ENCODE results near the gene PRR18.
A peak's percentile ranks its signal among the peaks of the same experiment; 100 is the strongest.

The PRR18 gene

DNA sequence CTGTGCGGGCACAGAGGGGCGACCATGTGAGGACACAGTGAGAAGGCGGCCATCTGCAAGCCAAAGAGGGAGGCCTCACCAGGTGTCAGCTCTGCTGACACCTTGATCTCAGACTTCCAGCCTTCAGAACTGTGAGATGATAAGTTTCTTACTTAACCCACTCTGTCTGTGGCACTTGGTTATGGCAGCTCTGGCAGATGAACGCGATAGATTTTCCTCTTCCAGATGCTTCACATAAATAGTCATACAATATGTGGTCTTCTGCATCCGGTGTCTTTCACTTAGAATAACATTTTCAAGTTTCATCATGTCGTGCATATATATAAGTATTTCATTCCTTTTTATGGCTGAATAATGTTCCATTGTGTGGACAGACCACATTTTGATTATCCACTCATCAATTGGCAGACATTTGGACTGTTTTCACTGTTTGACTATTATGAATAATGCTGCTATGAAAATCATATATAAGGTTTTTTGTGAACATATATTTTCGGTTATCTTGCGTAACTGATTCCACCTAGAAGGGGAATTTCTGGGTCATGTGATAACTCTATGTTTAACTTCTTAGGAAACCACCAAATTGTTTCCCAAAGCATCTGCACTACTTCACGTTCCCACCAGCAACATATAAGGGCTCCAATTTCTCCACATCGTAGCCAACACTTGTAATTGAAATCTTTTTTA, 30.2 kb downstream of the PRR18 start:
- TF ChIP-seq, protein P1, sequence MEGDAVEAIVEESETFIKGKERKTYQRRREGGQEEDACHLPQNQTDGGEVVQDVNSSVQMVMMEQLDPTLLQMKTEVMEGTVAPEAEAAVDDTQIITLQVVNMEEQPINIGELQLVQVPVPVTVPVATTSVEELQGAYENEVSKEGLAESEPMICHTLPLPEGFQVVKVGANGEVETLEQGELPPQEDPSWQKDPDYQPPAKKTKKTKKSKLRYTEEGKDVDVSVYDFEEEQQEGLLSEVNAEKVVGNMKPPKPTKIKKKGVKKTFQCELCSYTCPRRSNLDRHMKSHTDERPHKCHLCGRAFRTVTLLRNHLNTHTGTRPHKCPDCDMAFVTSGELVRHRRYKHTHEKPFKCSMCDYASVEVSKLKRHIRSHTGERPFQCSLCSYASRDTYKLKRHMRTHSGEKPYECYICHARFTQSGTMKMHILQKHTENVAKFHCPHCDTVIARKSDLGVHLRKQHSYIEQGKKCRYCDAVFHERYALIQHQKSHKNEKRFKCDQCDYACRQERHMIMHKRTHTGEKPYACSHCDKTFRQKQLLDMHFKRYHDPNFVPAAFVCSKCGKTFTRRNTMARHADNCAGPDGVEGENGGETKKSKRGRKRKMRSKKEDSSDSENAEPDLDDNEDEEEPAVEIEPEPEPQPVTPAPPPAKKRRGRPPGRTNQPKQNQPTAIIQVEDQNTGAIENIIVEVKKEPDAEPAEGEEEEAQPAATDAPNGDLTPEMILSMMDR (conservative IDR thresholded peaks at IDR 0.05) = no peak

DNA sequence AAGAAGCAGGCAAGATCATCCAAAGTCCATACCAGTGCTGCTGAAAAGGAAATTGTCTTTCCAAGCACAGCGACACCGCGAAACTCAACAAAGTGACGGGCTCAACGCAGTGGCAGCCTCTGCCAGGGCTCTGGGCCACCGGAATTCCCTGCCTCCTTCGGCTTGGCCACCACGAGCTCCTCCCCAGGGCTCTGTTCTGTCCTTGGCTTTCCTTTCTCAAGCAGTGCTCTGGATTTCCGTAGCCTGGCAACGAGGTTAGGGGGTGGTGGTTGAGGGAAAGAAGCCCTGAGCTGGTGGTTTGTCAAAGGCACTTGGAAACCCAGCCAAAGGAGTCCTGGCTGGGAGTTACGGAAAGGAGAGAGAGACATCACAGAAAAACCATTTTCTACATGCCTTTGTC, 31.2 kb downstream of the PRR18 start:
- TF ChIP-seq ZFX (IDR thresholded peaks at IDR 0.05) = no peak
- TF ChIP-seq, protein P1 (conservative IDR thresholded peaks at IDR 0.05) = no peak
- H3K27ac ChIP-seq = no peak overlapping the region

More for the DNA sequence above, 30.2 kb downstream of the PRR18 start:
- no peak overlapping the region for H3K27ac ChIP-seq

DNA sequence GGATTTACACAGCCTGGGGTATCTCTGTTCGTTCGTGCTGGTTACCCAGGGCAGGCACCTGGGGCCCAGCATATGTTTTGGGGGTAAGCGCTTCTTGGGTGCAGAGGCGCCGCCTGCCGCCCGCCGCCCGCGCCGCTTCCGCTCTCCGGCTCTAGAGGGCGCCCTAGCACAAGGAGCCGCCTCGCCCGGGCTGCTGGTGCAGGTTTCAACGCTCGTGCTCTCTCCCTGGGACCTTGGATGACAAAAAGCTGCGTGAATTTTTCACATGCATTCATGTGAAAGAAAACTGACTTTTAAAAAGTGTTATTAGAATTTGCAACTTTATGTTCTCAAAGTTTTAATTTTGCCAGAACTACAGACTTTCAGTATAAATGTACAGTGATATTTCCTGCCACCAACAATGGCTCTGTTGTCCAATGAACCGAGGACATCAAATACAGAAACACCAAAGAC, 32.5 kb downstream of the PRR18 start:
- H3K27ac ChIP-seq = no peak overlapping the region
- no peak for TF ChIP-seq ZFX (IDR thresholded peaks at IDR 0.05)
- TF ChIP-seq, protein P1 (conservative IDR thresholded peaks at IDR 0.05) = peak; percentile 97

DNA sequence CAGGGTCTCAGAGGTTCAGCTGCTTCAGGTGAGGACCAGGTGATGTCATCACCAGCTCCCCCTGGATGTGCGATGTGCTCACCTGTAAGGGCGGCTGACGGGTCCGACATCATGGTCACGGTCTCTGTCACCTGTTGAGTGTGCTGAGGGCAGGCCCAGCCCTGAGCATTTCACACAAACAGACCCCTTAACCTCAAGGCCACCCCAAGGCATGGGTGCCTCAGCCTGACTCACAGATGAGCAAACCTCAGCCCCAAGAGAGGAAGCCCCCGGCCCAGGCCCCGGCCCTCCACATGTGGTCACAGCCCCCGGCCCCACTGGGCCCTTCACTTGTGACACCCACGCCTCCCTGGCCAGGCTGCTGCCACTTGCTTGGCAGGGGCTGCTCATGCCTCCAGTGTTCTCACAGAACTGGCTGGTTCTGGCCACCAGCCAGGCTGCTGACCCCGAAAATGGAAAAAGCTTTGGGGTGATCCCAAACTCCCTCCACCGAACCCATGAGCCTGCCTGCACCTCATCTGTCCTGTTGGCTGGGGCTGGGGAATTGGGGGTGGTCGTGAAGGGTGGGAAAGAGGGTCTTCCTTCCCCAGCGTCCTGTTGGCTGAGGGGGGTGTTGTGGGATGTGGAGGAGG, 33.3 kb downstream of the PRR18 start:
- TF ChIP-seq, protein P1 (conservative IDR thresholded peaks at IDR 0.05) = no peak
- no peak for TF ChIP-seq ZFX (IDR thresholded peaks at IDR 0.05)
- no peak overlapping the region for H3K27ac ChIP-seq

DNA sequence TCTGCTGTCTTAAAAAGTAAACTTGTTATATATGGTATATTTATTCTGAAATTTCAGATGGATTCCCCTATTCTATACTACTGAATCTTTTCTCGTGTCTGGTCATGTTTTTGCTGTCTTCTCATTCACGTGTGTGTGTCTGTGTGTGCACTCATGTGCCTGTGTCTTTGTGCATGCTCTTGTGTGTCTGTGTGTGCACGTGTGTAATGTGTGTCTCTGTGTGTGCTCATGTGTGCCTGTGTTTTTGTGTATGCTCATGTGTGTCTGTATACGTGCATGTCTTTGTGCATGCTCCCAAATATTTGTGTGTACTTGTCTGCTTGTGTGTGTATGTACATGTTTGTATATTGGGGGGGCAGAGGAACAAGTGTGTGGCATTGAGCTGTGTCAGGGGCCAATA, 34.0 kb downstream of the PRR18 start:
- no peak overlapping the region for H3K27ac ChIP-seq
- TF ChIP-seq ZFX (IDR thresholded peaks at IDR 0.05) = no peak
- TF ChIP-seq, protein P1 (conservative IDR thresholded peaks at IDR 0.05) = no peak

DNA sequence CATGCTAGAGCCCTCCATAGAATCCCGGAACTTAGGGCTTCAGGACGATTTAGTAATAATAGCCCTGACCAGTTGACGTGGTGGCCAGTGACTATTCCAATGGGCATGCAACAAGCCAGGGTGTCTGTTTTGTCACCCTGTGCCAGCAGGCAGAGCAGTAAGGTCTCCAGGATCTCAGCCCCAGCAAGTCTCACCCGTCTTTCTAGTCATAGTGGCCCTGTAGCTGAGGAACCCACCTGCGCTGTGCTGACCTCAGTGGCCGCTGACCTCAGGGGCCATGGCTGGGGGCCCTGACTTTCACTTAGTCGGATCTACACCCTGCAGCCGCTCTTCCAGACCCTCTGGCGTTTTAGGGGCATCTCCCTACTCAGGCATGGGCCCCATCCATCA, 36.8 kb downstream of the PRR18 start:
- TF ChIP-seq, protein P1 (conservative IDR thresholded peaks at IDR 0.05) = no peak
- TF ChIP-seq ZFX (IDR thresholded peaks at IDR 0.05) = no peak

DNA sequence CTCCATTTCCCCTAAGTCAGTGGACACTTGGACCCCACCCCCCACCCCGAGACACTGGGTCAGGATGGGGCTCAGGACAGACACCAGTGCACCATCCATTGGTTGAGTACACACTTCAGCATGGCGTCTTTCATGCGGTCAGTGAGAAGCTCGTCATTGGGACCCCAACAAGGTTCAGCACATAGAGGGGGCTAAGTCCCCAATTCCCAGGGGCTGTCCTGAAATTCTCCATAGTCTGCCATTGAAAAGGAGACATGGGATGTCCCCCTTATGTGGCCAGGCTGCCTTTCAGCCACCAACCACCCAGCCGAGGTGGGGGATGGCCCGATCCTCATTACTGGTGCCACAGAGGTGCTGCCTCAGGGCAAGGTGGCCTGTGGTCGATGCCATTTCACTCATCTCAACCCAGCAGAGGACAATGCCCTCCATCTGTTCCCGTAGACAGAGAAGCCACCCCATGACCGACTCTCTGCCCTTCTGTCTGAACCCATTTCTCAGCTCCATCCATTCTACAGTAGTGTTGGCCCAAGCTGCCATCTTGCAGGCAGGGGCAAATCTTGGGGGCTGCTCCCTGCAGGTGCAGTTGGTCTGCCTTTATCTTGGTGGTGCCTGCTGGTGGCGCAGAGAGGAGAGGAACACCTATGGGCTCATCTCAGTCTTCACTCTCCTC, 37.4 kb downstream of the PRR18 start:
- TF ChIP-seq ZFX (IDR thresholded peaks at IDR 0.05) = no peak
- TF ChIP-seq, protein P1 (conservative IDR thresholded peaks at IDR 0.05) = no peak
- H3K27ac ChIP-seq = no peak overlapping the region

More for the DNA sequence above, 36.8 kb downstream of the PRR18 start:
- H3K27ac ChIP-seq = no peak overlapping the region

Data from C4-2B (cell line).